Measurements from ENCODE around the gene SHQ1.
"Not testable (repeated sequence)": the region's sequence is repeated elsewhere in the genome, so short reads cannot be mapped to it uniquely, and the experiment has no call there.

Gene SHQ1

DNA sequence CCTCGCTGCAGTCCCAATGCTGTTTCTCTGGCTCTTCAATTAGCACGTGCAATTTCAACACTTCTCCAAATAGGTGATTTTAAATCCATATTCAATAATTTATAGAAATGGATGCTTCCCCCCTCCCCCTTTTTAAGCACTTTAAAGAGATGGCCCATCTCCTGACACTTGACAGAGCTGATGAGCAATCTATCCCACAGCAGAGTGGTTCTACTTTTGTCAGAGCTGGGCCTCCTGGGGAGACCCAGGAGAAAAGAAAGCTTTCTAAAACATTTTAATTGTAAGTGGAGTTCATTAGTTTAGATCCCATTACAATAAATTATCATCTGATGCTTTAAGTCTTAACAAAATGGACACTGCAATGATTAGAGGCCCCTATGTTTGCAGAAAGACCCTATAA, 127.7 kb downstream of the SHQ1 start:
- Histone ChIP-seq H3K27me3 (ENCODE audit: insufficient read depth, low read depth) (no peaks in the 10 kb centered on the region), H3K4me1 (ENCODE audit: low read depth, poor library complexity, severe bottlenecking) (no peaks in the 10 kb centered on the region), H3K79me2 (ENCODE audit: insufficient read depth, low read depth) (no peaks in the 10 kb centered on the region), H4K20me1 (ENCODE audit: insufficient read depth) (no peaks in the 10 kb centered on the region), H3K27ac (no peak overlapping the region), H3K4me2 (no peak overlapping the region), H3K4me3 (IDR thresholded peaks at IDR 0.05; ENCODE audit: insufficient read depth, low read depth, low read length) (no peak overlapping the region), H2AFZ (ENCODE audit: low read depth) (no peak overlapping the region), H3K9ac (no peak overlapping the region), H3K36me3 (ENCODE audit: insufficient read depth) (no peaks in the 10 kb centered on the region)
- TF ChIP-seq, protein P1, sequence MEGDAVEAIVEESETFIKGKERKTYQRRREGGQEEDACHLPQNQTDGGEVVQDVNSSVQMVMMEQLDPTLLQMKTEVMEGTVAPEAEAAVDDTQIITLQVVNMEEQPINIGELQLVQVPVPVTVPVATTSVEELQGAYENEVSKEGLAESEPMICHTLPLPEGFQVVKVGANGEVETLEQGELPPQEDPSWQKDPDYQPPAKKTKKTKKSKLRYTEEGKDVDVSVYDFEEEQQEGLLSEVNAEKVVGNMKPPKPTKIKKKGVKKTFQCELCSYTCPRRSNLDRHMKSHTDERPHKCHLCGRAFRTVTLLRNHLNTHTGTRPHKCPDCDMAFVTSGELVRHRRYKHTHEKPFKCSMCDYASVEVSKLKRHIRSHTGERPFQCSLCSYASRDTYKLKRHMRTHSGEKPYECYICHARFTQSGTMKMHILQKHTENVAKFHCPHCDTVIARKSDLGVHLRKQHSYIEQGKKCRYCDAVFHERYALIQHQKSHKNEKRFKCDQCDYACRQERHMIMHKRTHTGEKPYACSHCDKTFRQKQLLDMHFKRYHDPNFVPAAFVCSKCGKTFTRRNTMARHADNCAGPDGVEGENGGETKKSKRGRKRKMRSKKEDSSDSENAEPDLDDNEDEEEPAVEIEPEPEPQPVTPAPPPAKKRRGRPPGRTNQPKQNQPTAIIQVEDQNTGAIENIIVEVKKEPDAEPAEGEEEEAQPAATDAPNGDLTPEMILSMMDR (conservative IDR thresholded peaks at IDR 0.05; ENCODE audit: low read depth, low read length): no peak

DNA sequence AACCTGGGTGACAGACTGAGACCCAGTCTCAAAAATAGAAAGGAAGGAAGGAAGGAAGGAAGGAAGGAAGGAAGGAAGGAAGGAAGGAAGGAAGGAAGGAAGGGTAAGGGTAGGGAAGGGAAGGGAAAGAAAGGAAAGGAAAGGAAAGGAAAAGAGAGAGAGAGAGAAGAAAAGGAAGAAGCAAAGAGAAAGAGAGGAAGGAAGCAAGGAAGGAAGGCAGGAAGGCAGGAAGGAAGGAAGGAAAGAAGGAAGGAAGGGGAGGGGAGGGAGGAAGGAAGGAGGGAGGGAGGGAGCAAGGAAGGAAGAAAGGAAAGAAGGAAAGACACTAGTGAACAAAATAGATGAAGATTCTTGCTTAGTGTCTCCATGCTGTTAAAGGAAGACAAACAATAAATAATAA, 129.1 kb downstream of the SHQ1 start:
- no peaks in the 10 kb centered on the region for H3K36me3 ChIP-seq (ENCODE audit: insufficient read depth)
- TF ChIP-seq, protein P1 (conservative IDR thresholded peaks at IDR 0.05; ENCODE audit: low read depth, low read length): no peak
- H2AFZ ChIP-seq (ENCODE audit: low read depth): no peak overlapping the region
- no peaks in the 10 kb centered on the region for H3K79me2 ChIP-seq (ENCODE audit: insufficient read depth, low read depth)
- no peaks in the 10 kb centered on the region for H3K4me1 ChIP-seq (ENCODE audit: low read depth, poor library complexity, severe bottlenecking)
- no peak overlapping the region for H3K27ac ChIP-seq
- no peak overlapping the region for H3K4me3 ChIP-seq (IDR thresholded peaks at IDR 0.05; ENCODE audit: insufficient read depth, low read depth, low read length)
- H3K9ac ChIP-seq: no peak overlapping the region
- no peaks in the 10 kb centered on the region for H3K27me3 ChIP-seq (ENCODE audit: insufficient read depth, low read depth)
- no peak overlapping the region for H3K4me2 ChIP-seq
- no peaks in the 10 kb centered on the region for H4K20me1 ChIP-seq (ENCODE audit: insufficient read depth)

DNA sequence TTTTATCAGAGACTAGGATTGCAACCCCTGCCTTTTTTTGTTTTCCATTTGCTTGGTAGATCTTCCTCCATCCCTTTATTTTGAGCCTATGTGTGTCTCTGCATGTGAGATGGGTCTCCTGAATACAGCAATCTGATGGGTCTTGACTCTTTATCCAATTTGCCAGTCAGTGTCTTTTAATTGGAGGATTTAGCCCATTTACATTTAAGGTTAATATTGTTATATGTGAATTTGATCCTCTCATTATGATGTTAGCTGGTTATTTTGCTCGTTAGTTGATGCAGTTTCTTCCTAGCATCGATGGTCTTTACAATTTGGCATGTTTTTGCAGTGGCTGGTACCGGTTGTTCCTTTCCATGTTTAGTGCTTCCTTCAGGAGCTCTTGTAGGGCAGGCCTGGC, 134.1 kb downstream of the SHQ1 start:
- H3K36me3 ChIP-seq (ENCODE audit: insufficient read depth); H3K79me2 ChIP-seq (ENCODE audit: insufficient read depth, low read depth); H4K20me1 ChIP-seq (ENCODE audit: insufficient read depth): not testable (repeated sequence)

DNA sequence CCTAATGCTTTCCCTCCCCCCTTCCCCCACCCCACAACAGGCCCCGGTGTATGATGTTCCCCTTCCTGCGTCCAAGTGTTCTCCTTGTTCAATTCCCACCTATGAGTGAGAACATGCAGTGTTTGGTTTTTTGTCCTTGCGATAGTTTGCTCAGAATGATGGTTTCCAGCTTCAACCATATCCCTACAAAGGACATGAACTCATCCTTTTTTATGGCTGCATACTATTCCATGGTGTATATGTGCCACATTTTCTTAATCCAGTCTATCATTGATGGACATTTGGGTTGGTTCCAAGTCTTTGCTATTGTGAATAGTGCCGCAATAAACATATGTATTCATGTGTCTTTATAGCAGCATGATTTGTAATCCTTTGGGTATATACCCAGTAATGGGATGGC, 137.8 kb downstream of the SHQ1 start:
- not testable (repeated sequence) for H3K4me3 ChIP-seq (IDR thresholded peaks at IDR 0.05; ENCODE audit: insufficient read depth, low read depth, low read length); H3K9ac ChIP-seq; H3K79me2 ChIP-seq (ENCODE audit: insufficient read depth, low read depth); H3K4me2 ChIP-seq; H3K27ac ChIP-seq; H3K4me1 ChIP-seq (ENCODE audit: low read depth, poor library complexity, severe bottlenecking); H4K20me1 ChIP-seq (ENCODE audit: insufficient read depth); H2AFZ ChIP-seq (ENCODE audit: low read depth); H3K27me3 ChIP-seq (ENCODE audit: insufficient read depth, low read depth); H3K36me3 ChIP-seq (ENCODE audit: insufficient read depth)

More for the DNA sequence above, 134.1 kb downstream of the SHQ1 start:
- H3K27ac ChIP-seq; H3K9ac ChIP-seq; H3K4me2 ChIP-seq; H3K4me1 ChIP-seq (ENCODE audit: low read depth, poor library complexity, severe bottlenecking); H3K27me3 ChIP-seq (ENCODE audit: insufficient read depth, low read depth); H2AFZ ChIP-seq (ENCODE audit: low read depth); H3K4me3 ChIP-seq (IDR thresholded peaks at IDR 0.05; ENCODE audit: insufficient read depth, low read depth, low read length): not testable (repeated sequence)

DNA sequence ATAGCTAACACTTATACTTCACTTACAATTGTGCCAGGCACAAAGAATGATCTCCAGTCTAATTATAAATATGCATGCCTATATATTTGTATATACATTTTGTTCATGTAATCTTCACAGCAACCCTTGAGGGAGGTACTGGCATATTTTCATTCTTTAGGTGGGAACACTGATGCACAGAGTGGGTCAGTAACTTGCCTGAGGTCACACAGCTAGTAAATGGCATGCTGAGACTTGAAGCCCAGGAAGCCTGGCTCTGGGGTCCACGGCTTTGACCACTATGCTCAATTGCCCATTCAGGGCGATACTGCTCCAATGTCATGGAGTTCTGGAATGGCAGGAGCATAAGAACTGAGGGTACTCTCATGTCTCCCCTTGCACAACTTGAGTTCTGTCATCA, 139.8 kb downstream of the SHQ1 start:
- H3K36me3 ChIP-seq (ENCODE audit: insufficient read depth): no peaks in the 10 kb centered on the region
- H3K9ac ChIP-seq: no peak overlapping the region
- no peaks in the 10 kb centered on the region for H3K27me3 ChIP-seq (ENCODE audit: insufficient read depth, low read depth)
- H4K20me1 ChIP-seq (ENCODE audit: insufficient read depth): no peaks in the 10 kb centered on the region
- no peaks in the 10 kb centered on the region for H3K79me2 ChIP-seq (ENCODE audit: insufficient read depth, low read depth)
- no peak overlapping the region for H3K4me2 ChIP-seq
- no peak overlapping the region for H2AFZ ChIP-seq (ENCODE audit: low read depth)
- no peaks in the 10 kb centered on the region for H3K4me1 ChIP-seq (ENCODE audit: low read depth, poor library complexity, severe bottlenecking)
- no peak overlapping the region for H3K27ac ChIP-seq
- no peak overlapping the region for H3K4me3 ChIP-seq (IDR thresholded peaks at IDR 0.05; ENCODE audit: insufficient read depth, low read depth, low read length)
- TF ChIP-seq, protein P1 (conservative IDR thresholded peaks at IDR 0.05; ENCODE audit: low read depth, low read length): no peak

Data from KMS-11 (cell line).